Stimulated activated CD4-positive, alpha-beta T cell treated with anti-CD3 and anti-CD28 coated beads, Interleukin-15, amount 100 ng/mL, for 24 hours (primary cell): Measurements from ENCODE around the gene IP6K1.
"Not testable (repeated sequence)": the region's sequence is repeated elsewhere in the genome, so short reads cannot be mapped to it uniquely, and the experiment has no call there.

Experiments used
- DNase-seq: peaks from one replicate; pipeline ENCODE4 v3.0.0-alpha.2; 2020

The IP6K1 gene

GRCh38 chr3:49705390-49705960 is 80.9 kb downstream of the IP6K1 start:
- no peak for DNase-seq

DNA sequence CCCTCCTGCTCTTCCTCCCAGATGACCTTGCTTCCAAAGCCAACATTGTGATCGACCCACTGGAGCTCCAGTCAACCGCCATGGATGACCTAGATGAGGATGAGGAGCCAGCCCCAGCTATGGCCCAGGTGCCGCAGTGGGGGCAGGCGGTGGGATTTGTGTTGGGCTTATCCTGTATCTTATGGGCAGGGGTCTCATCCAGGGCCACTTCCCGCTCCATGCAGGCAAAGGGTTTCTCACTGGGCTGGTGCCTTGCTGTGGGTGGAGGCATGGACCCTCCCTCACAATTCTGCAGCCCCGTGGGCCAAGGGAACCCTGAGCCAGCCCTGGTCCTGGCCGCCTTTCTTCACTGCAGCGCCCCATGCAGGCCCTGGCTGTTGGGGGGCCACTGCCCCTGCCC is 81.7 kb downstream of the IP6K1 start:
- no peak for DNase-seq

DNA sequence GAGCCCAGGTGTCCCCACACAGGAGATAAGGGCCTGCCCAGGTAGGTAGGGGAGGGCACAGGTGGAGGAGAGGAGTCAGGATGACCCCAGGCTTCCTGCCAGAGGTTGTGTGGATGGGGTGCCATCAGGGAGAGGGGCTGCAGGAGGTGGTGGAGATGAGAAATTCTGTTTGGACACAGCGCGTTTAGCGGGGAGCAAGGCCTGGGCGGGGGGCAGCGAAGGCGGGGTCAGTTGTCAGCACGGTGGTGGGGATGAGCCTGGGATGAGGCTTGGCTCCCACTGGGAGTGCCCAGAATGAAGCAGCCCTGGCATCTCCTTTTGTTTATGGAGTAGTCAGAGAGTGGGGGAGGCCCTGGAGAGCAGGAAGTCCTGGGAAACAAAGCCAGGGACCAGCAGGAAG is 82.4 kb downstream of the IP6K1 start:
- no peak for DNase-seq

DNA sequence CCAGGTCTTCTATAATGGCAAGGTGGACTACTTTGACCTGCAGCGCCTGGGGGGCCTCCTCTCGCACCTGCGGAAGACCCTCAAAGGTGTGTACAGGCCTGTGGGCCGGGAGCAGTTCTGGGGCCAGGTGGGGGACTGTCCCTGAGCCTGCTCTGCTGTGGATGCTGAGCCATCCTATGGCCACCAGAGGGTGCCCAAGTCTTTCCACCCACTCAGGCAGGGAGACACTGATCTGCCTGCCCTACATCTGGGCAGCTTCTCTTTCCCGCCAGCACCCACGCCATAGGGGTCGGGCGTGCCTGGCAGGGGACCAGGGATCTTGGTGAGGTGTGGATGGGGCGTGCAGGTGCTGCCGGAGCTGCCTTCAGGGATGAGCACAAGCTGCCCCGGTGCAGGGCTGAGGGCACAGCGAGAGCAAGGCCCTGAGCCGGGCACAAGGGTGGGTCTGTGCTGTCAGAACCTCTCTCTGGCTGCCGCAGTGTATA is 82.9 kb downstream of the IP6K1 start:
- DNase-seq = peak; percentile 72

DNA sequence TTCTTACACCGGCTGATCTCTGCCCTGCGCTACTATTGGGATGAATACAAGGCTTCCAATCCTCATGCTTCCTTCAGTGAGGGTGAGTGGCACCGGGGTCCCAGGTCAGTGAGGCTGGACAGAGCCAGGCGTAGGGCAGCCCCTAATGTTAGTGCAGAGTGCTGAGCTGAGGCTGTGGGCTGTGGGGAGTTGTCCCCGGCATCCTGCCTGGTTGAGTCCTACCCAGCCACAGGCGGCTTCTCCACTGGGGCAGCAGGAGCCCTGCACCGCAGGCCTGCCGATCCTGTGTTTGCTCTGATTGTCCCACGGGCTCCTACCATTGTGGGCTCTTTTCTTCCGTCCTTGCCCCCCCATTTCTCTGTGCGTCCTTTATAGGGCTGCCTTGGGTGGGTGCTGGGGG is 83.7 kb downstream of the IP6K1 start:
- DNase-seq = no peak

DNA sequence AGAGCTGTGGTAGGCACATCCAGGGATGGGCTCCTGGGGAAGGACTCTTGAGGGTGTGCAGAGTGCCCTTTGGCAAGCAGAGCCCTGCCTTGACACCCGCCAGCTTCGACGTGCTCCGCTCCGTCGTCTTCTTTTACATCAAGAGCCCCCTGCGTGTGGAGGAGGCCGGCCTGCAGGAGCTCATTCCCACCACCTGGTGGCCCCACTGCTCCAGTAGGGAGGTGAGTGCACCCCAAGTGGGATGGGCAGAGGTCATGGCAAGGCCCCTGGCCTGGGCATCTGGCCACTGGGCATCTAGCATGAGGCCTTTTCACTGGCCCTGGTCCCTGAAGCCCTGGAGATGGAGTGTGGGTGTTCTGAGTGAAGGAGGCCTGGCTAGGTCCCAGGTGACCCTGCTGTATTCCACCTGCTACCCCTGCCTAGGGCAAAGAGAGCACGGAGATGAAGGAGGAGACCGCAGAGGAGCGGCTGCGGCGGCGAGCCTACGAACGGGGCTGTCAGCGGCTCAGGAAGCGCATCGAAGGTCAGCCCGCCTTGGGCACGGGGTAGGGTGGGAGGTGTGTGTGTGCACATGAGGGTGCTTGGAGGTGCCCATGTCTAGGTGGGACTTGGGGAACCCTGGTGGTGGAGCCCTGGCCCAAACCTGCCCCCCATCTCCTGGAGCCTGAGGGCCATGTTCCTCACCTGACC is 84.8 kb downstream of the IP6K1 start:
- DNase-seq = no peak

DNA sequence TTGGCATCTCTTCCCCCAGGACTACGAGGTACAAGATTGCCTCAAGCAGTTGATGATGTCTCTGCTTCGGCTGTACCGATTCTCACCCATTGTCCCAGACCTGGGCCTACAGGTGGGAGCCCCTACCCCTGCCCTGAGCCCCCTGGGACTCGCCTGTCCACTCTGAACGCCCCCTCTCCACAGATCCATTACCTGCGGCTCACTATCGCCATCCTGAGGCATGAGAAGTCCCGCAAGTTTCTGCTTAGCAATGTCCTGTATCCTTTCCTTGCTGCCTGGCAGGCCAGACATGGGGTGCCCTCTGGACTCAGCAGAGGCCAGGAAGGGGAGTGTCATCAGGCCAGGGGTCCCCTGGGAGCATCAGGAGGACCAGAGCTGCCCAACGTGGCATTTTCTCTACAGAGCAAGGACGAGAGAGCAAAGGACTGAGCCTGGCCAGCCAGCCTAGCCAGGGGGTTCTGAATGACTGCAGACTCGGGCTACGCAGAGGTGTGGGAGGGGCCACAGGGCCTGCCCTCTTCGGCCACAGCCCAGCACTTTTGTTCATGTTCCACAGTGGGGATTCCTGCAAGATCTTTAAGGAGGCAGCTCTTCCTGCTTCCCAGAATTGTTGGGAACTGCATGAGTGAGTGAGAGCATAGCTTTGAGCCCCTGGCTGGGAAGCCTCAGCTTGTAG is 85.8 kb downstream of the IP6K1 start:
- DNase-seq = no peak

DNA sequence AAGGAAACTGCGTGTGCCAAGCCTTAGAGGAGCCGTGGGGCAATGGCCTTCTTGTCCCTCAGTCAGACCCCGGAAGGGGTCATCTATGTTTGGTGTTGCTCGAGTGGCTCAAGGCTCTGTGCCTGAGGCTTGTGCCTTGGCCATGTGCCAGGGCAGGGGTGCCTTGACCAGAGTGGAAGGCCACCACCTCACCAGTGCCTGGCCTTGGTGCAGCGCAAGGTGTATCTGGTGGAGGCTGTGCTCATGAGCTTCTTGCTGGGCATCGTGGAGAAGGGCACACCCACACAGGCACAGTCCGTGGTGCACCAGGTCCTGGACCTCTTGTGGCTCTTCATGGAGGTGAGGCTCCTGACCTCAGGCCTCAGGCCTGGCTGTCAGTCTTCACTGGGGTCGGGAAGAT is 86.3 kb downstream of the IP6K1 start:
- no peak for DNase-seq

DNA sequence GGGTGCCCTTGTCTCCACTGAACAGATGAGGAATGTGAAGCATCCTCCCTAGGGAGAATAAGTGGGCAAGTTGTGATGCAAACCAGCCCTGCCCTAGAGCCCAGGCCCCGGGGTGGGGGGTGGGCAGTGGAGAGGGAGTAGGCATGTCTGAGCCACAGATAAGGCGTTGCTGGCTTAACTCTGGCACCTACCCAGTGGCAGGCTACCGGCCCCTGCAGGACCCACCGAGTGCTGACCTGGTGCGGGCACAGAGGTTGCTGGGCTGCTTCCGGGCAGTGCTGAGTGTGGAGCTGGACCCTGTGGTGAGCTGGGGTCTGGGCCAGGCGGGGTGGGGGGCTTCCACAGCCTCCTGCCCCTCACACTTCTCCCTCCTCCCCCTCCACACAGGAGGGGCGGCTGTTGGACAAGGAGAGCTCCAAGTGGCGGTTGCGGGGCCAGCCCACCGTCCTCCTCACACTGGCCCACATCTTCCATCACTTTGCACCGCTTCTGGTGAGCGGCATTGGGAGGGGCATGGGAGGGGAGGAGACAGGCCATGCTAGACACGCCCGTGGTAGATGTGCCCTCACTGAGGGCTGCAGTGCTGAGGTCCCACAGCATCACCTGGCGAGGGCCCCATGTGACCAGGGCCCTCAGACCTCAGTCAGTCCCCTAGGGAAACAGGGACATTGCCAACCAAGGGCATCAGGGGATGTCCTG is 86.9 kb downstream of the IP6K1 start:
- DNase-seq = no peak

DNA sequence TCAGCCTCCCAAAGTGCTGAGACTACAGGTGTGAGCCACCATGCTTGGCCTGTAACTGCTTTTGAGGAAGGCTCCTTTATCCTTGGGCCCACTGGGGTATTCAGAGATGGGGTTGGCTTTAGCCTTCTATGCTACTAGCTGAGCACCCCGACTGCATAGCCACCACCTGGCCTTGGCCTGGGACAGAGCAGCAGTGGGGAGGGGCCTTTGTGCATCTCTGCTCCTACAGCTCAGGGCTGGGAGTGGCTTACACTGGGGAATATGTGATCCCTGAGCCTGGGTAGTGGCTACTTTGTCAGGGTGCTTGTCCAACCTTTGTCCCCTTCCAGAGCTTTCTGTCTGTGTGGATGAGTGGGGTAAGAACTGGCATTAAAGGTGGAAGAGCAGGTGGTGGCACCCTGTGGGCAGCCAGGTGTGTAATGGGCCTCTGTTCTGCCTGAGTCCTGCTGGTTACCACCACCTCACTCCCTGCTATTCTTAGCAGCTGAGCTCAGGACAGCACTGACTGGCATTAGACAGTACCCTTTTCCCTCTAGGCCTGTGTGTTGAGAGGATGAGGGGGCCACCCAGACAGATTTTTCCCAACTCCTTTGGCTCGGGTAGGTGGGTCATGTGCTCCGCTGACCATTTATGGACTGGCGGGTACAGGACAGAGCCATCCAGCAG is 90.9 kb downstream of the IP6K1 start:
- not testable (repeated sequence) for DNase-seq

- not testable (repeated sequence) for DNase-seq
Observed at GRCh38 chr3:49694409-49695070, 91.8 kb downstream of the IP6K1 start.

- not testable (repeated sequence) for DNase-seq
Observed at GRCh38 chr3:49691481-49691880, 94.9 kb downstream of the IP6K1 start.

- DNase-seq = not testable (repeated sequence)
Observed at GRCh38 chr3:49690856-49691255, 95.5 kb downstream of the IP6K1 start.

- DNase-seq = not testable (repeated sequence)
Observed at GRCh38 chr3:49689908-49690624, 96.3 kb downstream of the IP6K1 start.

DNA sequence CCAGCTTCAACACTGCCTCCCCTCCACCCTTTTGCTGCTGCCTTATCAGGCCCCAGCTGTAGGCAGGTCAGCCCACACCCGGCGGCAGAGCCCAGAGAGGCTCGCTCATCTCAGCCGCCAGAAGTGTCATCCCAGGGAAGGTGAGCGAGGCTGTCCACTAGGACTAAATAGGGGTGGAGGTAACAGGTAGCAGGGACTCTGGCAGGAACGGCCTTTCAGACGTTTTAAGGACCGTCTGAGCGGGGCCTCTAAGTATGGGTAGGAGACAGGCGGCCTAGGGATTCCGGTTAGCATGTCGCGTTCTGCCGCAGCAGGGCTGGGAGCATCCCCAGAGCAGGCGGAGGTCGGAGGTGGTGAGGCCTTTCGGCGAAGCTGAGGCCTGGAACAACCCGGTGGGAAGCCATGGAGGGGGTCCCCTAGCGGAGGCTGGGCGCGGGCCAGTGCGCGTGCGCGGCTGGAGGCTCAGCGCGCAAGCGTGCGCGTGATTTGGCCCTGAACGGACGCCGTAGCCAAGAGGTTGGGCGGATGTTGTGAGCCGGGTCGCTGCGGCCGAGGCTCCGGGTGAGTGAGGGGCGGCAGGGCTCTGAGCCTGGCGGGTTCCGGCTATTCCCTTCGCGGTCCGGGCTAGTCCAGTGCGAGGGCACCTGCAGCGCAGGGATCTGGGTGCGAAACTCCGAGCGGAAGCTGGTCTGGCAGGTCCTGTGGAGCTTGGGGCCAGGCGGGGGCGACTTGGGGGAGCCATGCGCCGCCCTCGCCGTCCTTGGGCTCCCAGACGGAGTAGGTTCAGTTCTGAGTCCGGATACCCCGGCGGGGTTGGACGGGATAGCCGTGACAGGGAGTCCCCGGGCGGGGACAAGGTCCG is 97.1 kb downstream of the IP6K1 start, which contains the start of the genes MST1 and RNF123:
Gene MST1, minus strand, starts transcription at position 429 of the 862 bp plus-strand sequence. CDS start 783 bp downstream, outside the sequence.
Gene RNF123, plus strand, starts transcription at position 512 of the 862 bp plus-strand sequence. CDS start 1,609 bp downstream, outside the sequence.
- peak; percentile 94 for DNase-seq

GRCh38 chr3:49688338-49689045 is 97.8 kb downstream of the IP6K1 start:
- DNase-seq = not testable (repeated sequence)

DNA sequence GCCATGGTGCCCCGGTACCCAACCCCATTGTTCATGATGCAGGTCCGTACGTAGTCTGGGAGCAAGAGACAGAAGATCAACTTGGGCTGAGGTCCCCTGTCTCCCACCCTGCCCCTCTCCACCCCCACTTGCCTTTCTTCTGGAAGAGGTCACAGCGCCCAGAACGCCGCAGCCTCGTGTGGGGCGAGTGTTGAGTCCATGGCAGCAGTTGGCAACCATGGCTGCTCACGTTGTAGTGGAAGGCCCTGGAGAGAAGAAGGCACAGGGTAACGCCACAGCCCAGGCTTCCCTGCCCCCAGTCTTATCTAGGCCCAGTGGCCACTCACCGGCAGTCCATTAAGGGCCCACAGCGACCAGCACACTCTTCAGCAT is 98.9 kb downstream of the IP6K1 start:
- DNase-seq = not testable (repeated sequence)

GRCh38 chr3:49686769-49687423 is 99.4 kb downstream of the IP6K1 start:
- DNase-seq = peak; percentile 77

- peak; percentile 49 for DNase-seq
Observed at GRCh38 chr3:49686346-49686745, 100.0 kb downstream of the IP6K1 start.
